SK-N-MC (cell line): Measurements from ENCODE around the gene DCLK1.

ENCODE experiments used
- EZH2 ChIP-seq: fragments of 200-600 bp; sonication (generic); IDR thresholded peaks from one replicate; pipeline ENCODE4 v1.6.1; 2017; ENCODE audit warnings: antibody characterized with exemption
- POLR2AphosphoS5 ChIP-seq: IDR thresholded peaks from 2 replicates; pipeline ENCODE4 v1.6.1; 2012; ENCODE audit warnings: mild to moderate bottlenecking, low read depth, low read length, borderline replicate concordance

- TF ChIP-seq EZH2 (no peak), POLR2AphosphoS5 (no peak)
These were observed 279.8 kb downstream of the DCLK1 start for GRCh38 chr13:35851356-35851755.
